GM13977 (cell line): ENCODE measurements around the gene CRB1.

Source experiments
- DNase-seq: peaks from one replicate; pipeline ENCODE4 v3.0.0; 2012; ENCODE audit warnings: low spot score
- in situ Hi-C: fragments of 300-500 bp; cut with MboI; formaldehyde crosslinking; loops from one replicate; pipeline ENCODE4 v1.12.0; 2022; ENCODE audit warnings: low sequenced_read_pairs, low pct_unique_long_range_greater_than_20kb, mixed read lengths, inconsistent platforms; ENCODE audit not compliant: unreplicated experiment
- TF ChIP-seq, protein P1 (sequence below): IDR thresholded peaks from 2 replicates; pipeline ENCODE4 v1.5.1; 2012; ENCODE audit warnings: mild to moderate bottlenecking, control low read depth; ENCODE audit not compliant: insufficient read depth; ENCODE audit errors: extremely low read depth, missing control alignments

CRB1 gene

DNA sequence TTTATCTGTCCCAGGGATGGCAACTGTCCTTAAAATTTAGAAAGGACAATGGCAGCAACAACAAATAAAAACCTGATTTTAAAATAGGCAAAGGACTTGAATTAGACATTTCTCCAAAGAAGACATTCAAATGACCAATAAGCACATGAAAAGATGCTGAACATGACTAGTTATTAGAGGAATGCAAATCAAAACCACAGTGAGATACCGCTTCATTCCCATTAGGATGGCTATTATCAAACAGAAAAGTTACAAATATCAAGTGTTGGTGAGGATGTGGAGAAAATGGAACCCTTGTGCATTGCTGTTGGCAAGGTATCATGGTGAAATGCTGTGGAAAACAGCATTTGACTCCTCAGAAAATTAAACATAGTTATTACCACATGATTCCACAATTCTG lies 120.7 kb downstream of the CRB1 start:
- in situ Hi-C loops: no loop called here
- no peak for DNase-seq
- TF ChIP-seq, protein P1, sequence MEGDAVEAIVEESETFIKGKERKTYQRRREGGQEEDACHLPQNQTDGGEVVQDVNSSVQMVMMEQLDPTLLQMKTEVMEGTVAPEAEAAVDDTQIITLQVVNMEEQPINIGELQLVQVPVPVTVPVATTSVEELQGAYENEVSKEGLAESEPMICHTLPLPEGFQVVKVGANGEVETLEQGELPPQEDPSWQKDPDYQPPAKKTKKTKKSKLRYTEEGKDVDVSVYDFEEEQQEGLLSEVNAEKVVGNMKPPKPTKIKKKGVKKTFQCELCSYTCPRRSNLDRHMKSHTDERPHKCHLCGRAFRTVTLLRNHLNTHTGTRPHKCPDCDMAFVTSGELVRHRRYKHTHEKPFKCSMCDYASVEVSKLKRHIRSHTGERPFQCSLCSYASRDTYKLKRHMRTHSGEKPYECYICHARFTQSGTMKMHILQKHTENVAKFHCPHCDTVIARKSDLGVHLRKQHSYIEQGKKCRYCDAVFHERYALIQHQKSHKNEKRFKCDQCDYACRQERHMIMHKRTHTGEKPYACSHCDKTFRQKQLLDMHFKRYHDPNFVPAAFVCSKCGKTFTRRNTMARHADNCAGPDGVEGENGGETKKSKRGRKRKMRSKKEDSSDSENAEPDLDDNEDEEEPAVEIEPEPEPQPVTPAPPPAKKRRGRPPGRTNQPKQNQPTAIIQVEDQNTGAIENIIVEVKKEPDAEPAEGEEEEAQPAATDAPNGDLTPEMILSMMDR: no peak

DNA sequence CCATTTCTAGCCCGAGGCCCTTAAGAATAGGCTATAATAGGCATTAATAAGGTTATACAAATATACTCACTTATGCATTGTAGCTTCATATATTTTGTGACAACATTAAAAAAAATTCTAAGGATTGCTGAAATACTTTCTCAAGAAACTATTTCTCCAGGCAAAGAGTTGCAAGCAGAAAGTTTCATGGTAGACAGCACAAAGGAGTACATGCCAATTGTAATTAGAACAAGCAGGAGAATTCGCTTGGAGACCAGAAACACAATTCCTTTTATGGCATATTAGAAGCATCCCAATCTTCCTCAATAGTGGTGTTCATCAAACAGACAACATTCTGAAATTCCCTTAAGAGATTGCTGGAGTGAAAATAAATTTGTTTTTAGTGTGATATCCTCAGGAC lies 122.8 kb downstream of the CRB1 start:
- TF ChIP-seq, protein P1: no peak
- DNase-seq: no peak
- in situ Hi-C loops: no loop called here

DNA sequence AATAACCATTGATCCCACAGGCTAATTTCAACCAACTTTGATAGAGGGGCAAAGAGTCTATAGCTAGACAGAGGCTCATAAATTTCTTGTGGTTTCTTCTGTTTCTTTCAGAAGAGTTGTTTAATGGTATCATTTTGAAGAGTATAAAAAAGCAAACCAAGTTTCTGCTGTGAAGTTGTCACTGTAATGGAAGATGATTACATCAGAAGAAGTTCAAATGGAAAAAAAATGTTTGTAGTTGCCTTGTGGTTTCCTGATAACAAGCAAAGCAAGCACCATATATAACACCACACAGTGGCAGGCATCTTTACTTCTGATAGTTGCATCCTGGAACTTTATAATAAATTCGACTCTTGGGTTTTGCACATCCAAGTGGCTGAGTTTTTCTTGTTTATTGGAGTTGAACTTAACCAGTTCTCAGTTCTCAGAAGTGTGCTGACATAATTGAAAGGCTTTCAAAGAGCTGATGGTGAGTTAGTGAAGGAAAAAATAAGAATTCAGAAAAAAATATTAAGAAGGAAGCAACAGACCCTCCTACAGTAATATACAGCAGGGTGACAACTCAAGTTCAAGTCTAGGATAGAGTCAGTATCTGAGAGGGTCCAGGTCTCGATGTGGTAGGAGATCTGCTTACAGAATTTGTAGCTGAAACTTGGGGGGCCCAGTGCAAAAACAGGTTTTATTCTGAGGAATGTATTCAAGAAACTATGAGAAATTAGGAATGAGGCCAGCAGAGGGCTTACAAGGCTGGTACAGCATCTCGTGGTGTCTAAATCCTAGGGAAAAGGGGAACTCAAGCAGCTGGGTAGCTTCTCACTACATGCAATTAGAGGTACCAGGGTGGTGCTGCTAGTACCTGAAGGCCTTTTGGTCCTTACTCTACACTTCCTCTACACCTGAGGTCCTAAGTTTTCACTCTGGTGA lies 123.5 kb downstream of the CRB1 start:
- TF ChIP-seq, protein P1: no peak
- no peak for DNase-seq
- in situ Hi-C loops: no loop called here

DNA sequence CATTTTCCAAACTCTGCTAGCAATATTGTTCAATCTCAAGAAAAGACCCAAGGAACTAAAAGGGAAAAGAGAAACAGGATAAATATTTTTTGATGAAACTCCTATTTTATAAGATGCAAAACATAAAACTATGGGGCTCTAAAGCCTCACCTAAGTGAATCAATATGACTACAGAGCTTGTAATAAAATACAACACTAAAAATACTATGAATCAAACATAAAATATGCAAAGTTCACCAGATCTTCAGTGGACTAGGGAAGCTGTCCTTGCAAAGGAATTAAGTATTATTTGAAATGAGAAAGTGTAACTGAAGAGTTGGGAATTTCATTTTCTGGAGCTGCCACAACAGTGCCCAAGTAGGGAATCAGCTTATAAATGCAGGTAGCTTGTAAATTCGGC lies 124.5 kb downstream of the CRB1 start:
- in situ Hi-C loops: no loop called here
- TF ChIP-seq, protein P1: no peak
- DNase-seq: no peak

DNA sequence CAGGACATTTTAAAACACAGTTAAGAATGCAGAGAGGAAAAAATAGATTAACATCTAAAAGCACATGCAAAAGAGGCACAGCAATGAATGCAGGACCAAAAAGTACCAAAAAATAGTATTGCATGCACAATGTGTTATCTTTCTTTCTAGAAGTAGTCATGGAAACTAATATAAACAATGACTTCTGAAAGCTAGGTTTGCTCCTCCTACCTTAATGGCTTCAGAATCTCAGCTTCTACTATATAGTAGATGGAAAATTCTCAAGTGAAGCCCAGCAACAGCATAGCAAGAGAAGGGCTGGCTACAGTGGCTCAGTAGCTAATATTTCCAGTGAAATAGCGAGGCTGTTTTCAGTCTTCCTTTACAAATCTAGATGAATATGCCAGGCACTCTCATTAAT lies 125.1 kb downstream of the CRB1 start:
- TF ChIP-seq, protein P1: no peak
- in situ Hi-C loops: no loop called here
- no peak for DNase-seq

DNA sequence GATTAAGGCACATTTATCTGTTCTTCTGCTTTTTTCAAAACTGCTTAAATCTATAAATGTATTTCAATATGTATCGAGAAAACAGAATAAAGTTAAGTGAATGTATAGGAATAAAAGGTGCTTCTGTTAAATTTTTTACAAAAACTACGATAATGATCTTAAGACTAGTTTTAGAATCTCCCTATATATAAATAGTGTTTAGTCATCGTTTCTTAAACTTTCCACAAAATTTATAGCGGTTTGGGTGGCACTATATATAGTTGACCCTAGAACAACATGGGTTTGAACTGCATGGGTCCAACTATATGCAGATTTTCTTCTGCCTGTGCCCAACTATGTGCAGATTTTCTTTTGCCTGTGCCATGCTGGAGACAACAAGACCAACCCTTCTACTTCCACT lies 125.7 kb downstream of the CRB1 start:
- TF ChIP-seq, protein P1: no peak
- DNase-seq: no peak
- in situ Hi-C loops: no loop called here
